ENCODE results near the gene HSP90AB1.

DNA sequence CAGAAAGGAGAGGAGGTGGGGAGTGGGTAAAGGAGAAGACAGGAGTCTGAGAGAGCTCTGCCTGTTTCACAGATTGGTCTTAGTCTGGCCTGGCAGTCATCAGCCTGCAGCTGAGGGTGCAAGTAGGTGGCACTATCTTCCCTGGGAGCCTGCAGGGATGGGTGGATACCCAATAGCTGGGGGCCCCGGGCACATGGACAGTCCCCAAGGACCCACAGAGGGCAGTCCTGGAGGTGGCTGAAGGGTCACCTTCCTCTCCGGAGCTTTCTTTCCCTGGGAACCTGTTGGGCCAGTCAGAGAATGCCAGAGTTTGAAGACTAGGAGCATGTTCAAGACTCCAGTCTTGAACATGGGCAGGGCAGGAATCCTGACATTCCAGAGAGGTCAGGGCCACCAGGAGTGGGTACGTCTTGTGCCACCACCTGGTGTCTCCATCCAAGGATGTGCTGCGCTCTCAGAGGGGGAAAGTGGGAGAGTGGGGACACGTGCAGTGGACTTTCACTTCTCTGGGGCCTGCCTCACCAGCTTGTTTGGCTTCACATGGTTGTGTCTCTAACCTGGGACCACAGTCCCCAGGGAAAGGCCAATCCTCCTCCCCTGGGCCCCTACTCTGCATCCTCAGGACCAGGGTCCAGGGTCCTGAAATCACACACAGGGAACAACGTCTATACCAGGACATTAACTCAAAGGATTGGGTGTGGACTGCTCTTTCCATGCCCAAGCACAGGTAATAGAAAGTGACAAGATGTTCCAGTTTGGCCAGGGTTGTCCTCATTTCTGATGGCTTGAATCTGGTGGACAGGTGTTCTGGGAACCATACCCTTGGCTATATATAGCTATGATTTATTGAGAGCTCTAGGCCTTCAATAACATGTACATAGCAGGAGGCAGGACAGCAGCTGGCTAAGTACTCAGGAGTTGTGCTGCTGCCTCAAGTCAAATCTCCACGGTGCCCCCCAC is 48.2 kb downstream of the HSP90AB1 start:
- TF ChIP-seq, protein P1, sequence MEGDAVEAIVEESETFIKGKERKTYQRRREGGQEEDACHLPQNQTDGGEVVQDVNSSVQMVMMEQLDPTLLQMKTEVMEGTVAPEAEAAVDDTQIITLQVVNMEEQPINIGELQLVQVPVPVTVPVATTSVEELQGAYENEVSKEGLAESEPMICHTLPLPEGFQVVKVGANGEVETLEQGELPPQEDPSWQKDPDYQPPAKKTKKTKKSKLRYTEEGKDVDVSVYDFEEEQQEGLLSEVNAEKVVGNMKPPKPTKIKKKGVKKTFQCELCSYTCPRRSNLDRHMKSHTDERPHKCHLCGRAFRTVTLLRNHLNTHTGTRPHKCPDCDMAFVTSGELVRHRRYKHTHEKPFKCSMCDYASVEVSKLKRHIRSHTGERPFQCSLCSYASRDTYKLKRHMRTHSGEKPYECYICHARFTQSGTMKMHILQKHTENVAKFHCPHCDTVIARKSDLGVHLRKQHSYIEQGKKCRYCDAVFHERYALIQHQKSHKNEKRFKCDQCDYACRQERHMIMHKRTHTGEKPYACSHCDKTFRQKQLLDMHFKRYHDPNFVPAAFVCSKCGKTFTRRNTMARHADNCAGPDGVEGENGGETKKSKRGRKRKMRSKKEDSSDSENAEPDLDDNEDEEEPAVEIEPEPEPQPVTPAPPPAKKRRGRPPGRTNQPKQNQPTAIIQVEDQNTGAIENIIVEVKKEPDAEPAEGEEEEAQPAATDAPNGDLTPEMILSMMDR (IDR thresholded peaks at IDR 0.05) = no peak
- TF ChIP-seq EP300 (IDR thresholded peaks at IDR 0.05) = no peak
- no peak for TF ChIP-seq POLR2A (IDR thresholded peaks at IDR 0.05)
